Adrenal gland (tissue), 5 donors: ENCODE data around the gene PPP1R9B.

Experiments
- CTCF ChIP-seq, 6 experiments: fragments of 450-650 bp in 4 of 6; fragments of 200-600 bp in 2 of 6; sonication (generic) in 1 of 6; IDR thresholded peaks; 1 replicate in 5 of 6; 2 replicates in 1 of 6; pipeline versions ENCODE4 v1.5.1 to v1.8.0; 2016 to 2021; ENCODE audit warnings: antibody characterized with exemption in 6 of 6, mild to moderate bottlenecking in 2 of 6, moderate library complexity in 1 of 6
- POLR2A ChIP-seq, 2 donors: fragments of 450-650 bp; IDR thresholded peaks; one replicate each; pipeline ENCODE4 v1.6.1; 2017; ENCODE audit warnings: antibody characterized with exemption in 2 of 2, mild to moderate bottlenecking in 2 of 2, moderate library complexity in 1 of 2
- donor health status: DM: no; HTN: no; CAD: no.

- TF ChIP-seq POLR2A (IDR thresholded peaks at IDR 0.05), result no peak
- no peak for TF ChIP-seq CTCF (IDR thresholded peaks at IDR 0.05)
Observed at GRCh38 chr17:50192144-50192617, 41.7 kb upstream of the PPP1R9B start.
